Colonic mucosa (tissue), 4 donors: ENCODE data around the gene COA8. TPM values are rescaled to one million over a fixed set of nuclear protein-coding genes. Genes with fewer than 3 reads are reported as not detected.
A peak's percentile ranks its signal among the peaks of the same experiment; 100 is the strongest.

Source experiments
- DNase-seq: peaks from one replicate; pipeline ENCODE4 v3.0.0-alpha.2; 2020
- H3K27ac ChIP-seq: fragments of 200-600 bp; one replicate; pipeline ENCODE4 v1.8.0; 2021
- H3K27me3 ChIP-seq: fragments of 200-600 bp; one replicate; pipeline ENCODE4 v1.8.0; 2021
- H3K36me3 ChIP-seq: fragments of 200-600 bp; one replicate; pipeline ENCODE4 v1.8.0; 2021
- H3K4me1 ChIP-seq: fragments of 200-600 bp; one replicate; pipeline ENCODE4 v1.8.0; 2021; ENCODE audit warnings: mild to moderate bottlenecking
- H3K4me3 ChIP-seq: fragments of 200-600 bp; one replicate; pipeline ENCODE4 v1.8.0; 2021
- H3K9ac ChIP-seq, 2 donors: one replicate each; pipeline ENCODE4 v1.7.0; 2013; ENCODE audit warnings: control low read depth in 2 of 2, low read depth in 2 of 2, low read length in 2 of 2
- H3K9me3 ChIP-seq: fragments of 200-600 bp; one replicate; pipeline ENCODE4 v1.8.0; 2021
- intact Hi-C: fragments of 100-400 bp; cut with DNase I; formaldehyde crosslinking; loops from one replicate; pipeline ENCODE4 v1.14.1; 2022
- total RNA-seq, 2 donors: library from RNA; stranded (reverse); fragmentation: NEBNext Ultra II Directional in 1 of 2; extraction: Animal tissue kit (Norgen Biotek cat#: 25700) in 1 of 2; gene quantifications; one replicate each; pipeline ENCODE4 v1.2.1, GENCODE V29; 2021
- TF ChIP-seq, protein P1 (sequence below): fragments of 200-600 bp; IDR thresholded peaks from one replicate; pipeline ENCODE4 v1.8.0; 2022; ENCODE audit warnings: antibody characterized with exemption, mild to moderate bottlenecking
- donor health status: healthy.
- donor health status: DM: no; HTN: no; CAD: no.
- donor health status: DM: no; HTN: no; CAD: no.

COA8 gene
- total RNA-seq, 2 donors from 2014 or later = 37.1 to 41.5 TPM

GRCh38 chr14:103534576-103535061 is 28.1 kb upstream of the COA8 start:
- no peak overlapping the region for H3K9ac ChIP-seq
- intact Hi-C loops = no loop called here
- H3K4me3 ChIP-seq = no peak overlapping the region
- no peak for DNase-seq
- H3K4me1 ChIP-seq = peaks cover 8% of the 10 kb centered on the region
- no peaks in the 10 kb centered on the region for H3K27me3 ChIP-seq
- no peaks in the 10 kb centered on the region for H3K9me3 ChIP-seq
- no peaks in the 10 kb centered on the region for H3K36me3 ChIP-seq
- TF ChIP-seq, protein P1, sequence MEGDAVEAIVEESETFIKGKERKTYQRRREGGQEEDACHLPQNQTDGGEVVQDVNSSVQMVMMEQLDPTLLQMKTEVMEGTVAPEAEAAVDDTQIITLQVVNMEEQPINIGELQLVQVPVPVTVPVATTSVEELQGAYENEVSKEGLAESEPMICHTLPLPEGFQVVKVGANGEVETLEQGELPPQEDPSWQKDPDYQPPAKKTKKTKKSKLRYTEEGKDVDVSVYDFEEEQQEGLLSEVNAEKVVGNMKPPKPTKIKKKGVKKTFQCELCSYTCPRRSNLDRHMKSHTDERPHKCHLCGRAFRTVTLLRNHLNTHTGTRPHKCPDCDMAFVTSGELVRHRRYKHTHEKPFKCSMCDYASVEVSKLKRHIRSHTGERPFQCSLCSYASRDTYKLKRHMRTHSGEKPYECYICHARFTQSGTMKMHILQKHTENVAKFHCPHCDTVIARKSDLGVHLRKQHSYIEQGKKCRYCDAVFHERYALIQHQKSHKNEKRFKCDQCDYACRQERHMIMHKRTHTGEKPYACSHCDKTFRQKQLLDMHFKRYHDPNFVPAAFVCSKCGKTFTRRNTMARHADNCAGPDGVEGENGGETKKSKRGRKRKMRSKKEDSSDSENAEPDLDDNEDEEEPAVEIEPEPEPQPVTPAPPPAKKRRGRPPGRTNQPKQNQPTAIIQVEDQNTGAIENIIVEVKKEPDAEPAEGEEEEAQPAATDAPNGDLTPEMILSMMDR = no peak
- peak overlapping the region; percentile 44 for H3K27ac ChIP-seq

GRCh38 chr14:103535081-103535890 is 27.5 kb upstream of the COA8 start:
- no peak for DNase-seq
- TF ChIP-seq, protein P1 = no peak
- intact Hi-C loops = no loop called here
- Histone ChIP-seq H3K4me1 (peaks cover 6% of the 10 kb centered on the region), H3K9ac (no peak overlapping the region), H3K4me3 (no peak overlapping the region), H3K9me3 (no peaks in the 10 kb centered on the region), H3K27me3 (no peaks in the 10 kb centered on the region), H3K36me3 (no peaks in the 10 kb centered on the region), H3K27ac (peak overlapping the region; percentile 44)

DNA sequence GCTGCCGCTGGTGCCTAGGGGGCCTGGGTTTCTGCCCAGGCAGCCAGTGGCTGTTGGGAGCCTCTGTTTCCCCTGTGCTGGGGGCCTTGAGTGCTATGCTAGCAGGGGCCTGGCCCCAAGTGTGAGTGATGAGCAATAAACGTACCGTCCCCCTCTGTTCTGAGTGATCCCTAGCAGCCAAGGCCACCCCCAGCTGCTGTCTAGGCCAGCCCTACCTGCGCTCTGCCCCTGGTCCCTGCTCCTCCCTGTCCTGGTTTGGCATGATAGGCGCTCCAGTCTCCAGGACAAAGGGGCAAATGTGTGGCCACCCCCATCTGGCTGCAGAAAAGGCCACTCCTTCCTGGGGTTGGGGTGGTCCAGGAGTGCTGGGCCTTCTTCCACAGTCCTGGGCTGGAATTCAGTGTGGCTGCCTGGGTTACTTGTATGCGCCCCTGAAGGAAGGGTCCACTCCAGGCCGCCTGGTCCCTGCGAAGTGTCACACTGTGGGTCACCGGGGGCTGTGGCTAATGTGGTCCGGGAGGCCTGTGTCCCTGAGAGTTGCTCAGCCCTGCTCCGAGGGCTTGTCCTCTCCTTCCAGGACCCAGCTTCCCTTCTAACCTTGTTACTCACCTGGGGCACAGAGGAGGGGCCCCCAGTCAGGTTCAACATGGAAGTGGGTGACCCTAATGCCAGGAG is 26.7 kb upstream of the COA8 start:
- Histone ChIP-seq H3K27ac (no peak overlapping the region), H3K4me1 (peaks cover 12% of the 10 kb centered on the region)
- intact Hi-C loops = no loop called here

DNA sequence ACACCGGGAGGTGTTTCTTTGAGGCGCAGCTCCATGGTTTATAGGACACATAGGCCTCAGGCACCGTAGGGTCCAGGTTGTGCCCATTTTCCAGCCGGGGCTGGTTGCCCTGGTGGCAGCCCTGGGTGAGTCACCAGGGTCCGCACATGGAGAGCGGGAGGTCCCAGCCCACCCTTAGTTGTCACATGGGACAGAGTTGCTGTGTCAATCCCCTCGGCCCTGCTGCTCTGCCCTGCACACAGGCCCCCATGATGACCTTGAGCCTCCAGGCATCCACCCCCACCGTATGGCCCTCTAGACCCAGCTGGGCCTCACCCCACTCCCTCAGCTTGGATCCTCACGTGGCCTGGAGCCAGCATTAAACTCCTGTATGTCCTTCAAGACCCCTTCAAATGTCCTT is 26.1 kb upstream of the COA8 start:
- Histone ChIP-seq H3K9me3 (no peaks in the 10 kb centered on the region), H3K9ac (no peak overlapping the region), H3K27ac (no peak overlapping the region), H3K4me1 (peaks cover 19% of the 10 kb centered on the region), H3K4me3 (no peak overlapping the region), H3K36me3 (no peaks in the 10 kb centered on the region), H3K27me3 (no peaks in the 10 kb centered on the region)
- intact Hi-C loops = no loop called here
- TF ChIP-seq, protein P1 = no peak
- DNase-seq = no peak

More for the DNA sequence above, 26.7 kb upstream of the COA8 start:
- TF ChIP-seq, protein P1 = no peak
- H3K36me3 ChIP-seq = no peaks in the 10 kb centered on the region
- no peaks in the 10 kb centered on the region for H3K9me3 ChIP-seq
- H3K9ac ChIP-seq = no peak overlapping the region
- no peaks in the 10 kb centered on the region for H3K27me3 ChIP-seq
- H3K4me3 ChIP-seq = no peak overlapping the region
- DNase-seq = no peak

DNA sequence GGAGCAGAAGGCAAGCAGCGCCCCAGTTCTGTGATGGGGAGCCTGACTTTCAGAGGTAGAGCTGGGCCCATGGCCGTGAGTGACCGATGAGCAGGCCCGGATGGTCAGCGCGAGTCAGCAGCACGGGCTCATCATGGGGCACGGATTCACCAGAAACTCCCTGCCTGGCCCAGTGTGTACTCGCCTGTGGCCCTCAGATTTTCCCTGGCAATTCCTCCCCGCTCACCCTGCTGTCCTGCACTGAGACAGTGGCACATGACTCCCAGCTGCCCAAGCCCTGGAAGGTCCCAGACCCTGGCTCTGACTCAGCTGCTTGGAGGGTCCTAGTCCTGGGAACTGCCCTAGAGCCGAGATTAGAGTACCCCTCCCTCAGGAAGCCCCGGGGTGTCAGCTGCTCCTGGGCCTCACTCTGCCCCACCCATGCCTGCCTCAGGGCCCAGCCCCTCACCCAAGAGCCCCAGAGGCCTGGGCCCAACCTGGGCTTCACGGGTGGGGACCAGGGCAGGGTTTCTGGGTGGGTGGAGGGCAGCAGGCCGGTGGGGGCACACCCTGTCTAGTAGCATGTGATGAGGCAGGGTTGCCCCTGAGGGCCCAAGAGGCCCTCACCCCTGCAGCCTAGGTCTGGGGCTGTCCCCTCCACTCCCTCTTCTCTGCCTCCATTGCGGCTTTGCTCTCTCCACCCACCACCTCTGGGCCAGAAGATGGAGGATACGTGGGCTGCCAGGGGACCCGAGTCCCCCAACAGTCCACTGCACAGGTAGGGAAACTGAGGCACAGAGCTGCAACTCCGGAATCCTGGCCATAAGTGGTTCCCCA is 25.4 kb upstream of the COA8 start:
- Histone ChIP-seq H3K36me3 (no peaks in the 10 kb centered on the region), H3K27ac (no peak overlapping the region), H3K9ac (no peak overlapping the region), H3K4me3 (no peak overlapping the region), H3K4me1 (peaks cover 26% of the 10 kb centered on the region), H3K27me3 (no peaks in the 10 kb centered on the region), H3K9me3 (no peaks in the 10 kb centered on the region)
- TF ChIP-seq, protein P1 = no peak
- no peak for DNase-seq
- intact Hi-C loops = no loop called here
